ENCODE measurements around the gene MAZ. TPM values are rescaled to one million over a fixed set of nuclear protein-coding genes. Genes with fewer than 3 reads are reported as not detected.
"Not testable (repeated sequence)": the region's sequence is repeated elsewhere in the genome, so short reads cannot be mapped to it uniquely, and the experiment has no call there.

MAZ gene
- total RNA-seq, 3 donors from 2014 or later (not counting 1 experiment from before 2014, with no cell fraction given): 234 to 265 (median 252) TPM

DNA sequence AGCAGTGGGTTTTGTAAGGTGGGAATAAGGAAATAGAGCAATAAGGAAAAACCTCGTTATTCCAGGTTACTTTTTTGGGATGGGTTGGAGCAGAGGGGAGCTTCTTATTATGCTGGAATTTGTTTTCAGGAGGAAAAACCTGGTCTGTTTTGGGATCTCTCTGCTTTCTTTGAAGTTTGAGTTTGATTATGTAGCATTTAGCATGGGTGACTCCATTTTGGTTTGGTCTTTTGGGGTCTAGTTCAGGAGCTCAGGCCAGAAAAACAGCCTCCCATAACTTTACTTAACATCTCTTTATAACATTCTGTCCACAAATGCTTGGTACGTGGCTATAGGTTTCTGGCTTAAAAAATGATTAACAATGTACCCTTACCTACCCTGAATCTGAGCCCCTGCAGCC is 36.8 kb upstream of the MAZ start:
- ATAC-seq (no peak), DNase-seq (no peak)
- Histone ChIP-seq H3K4me3 (ENCODE audit: low read length) (no peak overlapping the region), H3K36me3 (ENCODE audit: control insufficient read depth, insufficient read depth, low read length) (no peaks in the 10 kb centered on the region), H3K9me3 (ENCODE audit: control insufficient read depth, insufficient read depth, low read length) (no peaks in the 10 kb centered on the region), H3K4me1 (ENCODE audit: control insufficient read depth, insufficient read depth, low read length) (no peaks in the 10 kb centered on the region), H3K27me3 (ENCODE audit: control insufficient read depth, insufficient read depth, low read length) (no peaks in the 10 kb centered on the region), H3K27ac (ENCODE audit: low read length) (no peak overlapping the region)
- no peaks in the 10 kb centered on the region for H3K9me3 Mint-ChIP-seq
- WGBS (ENCODE audit: insufficient coverage): 92% methylated on average over 2 of the region's 2 CpGs
- intact Hi-C loops (cut with micrococcal nuclease): no loop called here
- TF ChIP-seq, protein P1, sequence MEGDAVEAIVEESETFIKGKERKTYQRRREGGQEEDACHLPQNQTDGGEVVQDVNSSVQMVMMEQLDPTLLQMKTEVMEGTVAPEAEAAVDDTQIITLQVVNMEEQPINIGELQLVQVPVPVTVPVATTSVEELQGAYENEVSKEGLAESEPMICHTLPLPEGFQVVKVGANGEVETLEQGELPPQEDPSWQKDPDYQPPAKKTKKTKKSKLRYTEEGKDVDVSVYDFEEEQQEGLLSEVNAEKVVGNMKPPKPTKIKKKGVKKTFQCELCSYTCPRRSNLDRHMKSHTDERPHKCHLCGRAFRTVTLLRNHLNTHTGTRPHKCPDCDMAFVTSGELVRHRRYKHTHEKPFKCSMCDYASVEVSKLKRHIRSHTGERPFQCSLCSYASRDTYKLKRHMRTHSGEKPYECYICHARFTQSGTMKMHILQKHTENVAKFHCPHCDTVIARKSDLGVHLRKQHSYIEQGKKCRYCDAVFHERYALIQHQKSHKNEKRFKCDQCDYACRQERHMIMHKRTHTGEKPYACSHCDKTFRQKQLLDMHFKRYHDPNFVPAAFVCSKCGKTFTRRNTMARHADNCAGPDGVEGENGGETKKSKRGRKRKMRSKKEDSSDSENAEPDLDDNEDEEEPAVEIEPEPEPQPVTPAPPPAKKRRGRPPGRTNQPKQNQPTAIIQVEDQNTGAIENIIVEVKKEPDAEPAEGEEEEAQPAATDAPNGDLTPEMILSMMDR (IDR thresholded peaks at IDR 0.05): no peak
- peaks cover 0 to 2% of the 10 kb centered on the region in 2 donors for H3K27me3 Mint-ChIP-seq (ENCODE audit: low read depth in 2 of 2)
- H3K4me1 Mint-ChIP-seq: peaks cover 0 to under 1% of the 10 kb centered on the region in 2 donors
- H3K4me3 Mint-ChIP-seq: no peak overlapping the region
- no peaks in the 10 kb centered on the region for H3K36me3 Mint-ChIP-seq
- no peak overlapping the region for H3K27ac Mint-ChIP-seq

DNA sequence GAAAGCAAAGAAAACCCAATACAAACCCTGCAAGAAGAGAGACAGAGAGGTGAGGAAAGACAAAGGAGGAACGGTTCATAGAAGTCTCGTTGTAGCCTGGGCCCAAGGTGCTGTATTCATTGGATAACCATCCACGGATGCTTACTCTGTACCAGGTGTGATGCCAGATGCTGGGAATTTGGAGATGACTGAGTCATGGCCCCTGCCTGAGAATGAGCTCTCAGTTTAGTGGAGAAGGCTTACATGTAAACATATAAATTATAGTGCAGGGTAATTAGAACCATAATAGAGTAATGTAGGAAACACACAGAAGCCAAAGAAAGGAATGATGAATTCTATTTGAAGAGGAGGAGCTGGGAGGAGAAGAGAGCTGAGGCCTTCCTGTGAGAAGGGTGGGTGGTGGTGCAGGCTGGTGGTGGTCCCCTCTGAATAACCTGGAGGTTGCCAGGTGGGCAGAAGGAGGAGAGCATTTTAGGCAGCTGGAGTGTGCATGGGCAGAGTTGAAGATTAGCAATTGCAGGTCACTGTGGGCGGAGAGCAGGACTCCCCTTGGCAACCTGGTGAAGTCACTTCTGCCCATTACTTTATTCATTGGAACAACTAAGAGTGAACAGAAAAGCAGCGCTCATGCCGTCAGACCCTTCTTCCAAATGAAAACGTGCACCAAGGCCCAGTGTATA is 35.9 kb upstream of the MAZ start:
- WGBS (ENCODE audit: insufficient coverage): 83% methylated on average over 7 of the region's 7 CpGs
- TF ChIP-seq, protein P1 (IDR thresholded peaks at IDR 0.05): no peak
- no peaks in the 10 kb centered on the region for H3K36me3 Mint-ChIP-seq
- Histone ChIP-seq H3K4me1 (ENCODE audit: control insufficient read depth, insufficient read depth, low read length) (no peaks in the 10 kb centered on the region), H3K36me3 (ENCODE audit: control insufficient read depth, insufficient read depth, low read length) (no peaks in the 10 kb centered on the region), H3K9me3 (ENCODE audit: control insufficient read depth, insufficient read depth, low read length) (no peaks in the 10 kb centered on the region), H3K4me3 (ENCODE audit: low read length) (no peak overlapping the region), H3K27me3 (ENCODE audit: control insufficient read depth, insufficient read depth, low read length) (no peaks in the 10 kb centered on the region), H3K27ac (ENCODE audit: low read length) (no peak overlapping the region)
- intact Hi-C loops (cut with micrococcal nuclease): no loop called here
- DNase-seq (no peak), ATAC-seq (no peak)
- H3K4me3 Mint-ChIP-seq: no peak overlapping the region
- peaks cover 0 to 5% of the 10 kb centered on the region in 2 donors for H3K4me1 Mint-ChIP-seq
- no peaks in the 10 kb centered on the region for H3K9me3 Mint-ChIP-seq
- H3K27ac Mint-ChIP-seq: no peak overlapping the region
- no peaks in the 10 kb centered on the region for H3K27me3 Mint-ChIP-seq (ENCODE audit: low read depth in 2 of 2)

DNA sequence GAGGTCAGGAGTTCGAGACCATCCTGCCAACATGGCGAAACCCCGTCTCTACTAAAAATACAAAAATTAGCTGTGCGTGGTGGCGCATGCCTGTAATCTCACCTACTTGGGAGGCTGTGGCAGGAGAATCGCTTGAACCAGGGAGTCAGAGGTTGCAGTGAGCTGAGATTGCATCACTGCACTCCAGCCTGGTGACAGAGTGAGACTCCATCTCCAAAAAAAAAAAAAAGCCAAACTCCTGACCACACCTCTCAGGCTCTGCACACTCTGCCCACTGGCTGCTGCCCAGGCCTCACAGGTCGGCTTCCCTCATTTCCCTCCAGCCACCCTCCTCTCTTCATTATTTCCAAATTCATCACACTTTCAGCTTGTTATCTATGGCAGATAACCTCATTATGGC is 34.0 kb upstream of the MAZ start:
- H3K9me3 ChIP-seq (ENCODE audit: control insufficient read depth, insufficient read depth, low read length); H3K27me3 ChIP-seq (ENCODE audit: control insufficient read depth, insufficient read depth, low read length); DNase-seq; H3K27ac Mint-ChIP-seq; H3K36me3 Mint-ChIP-seq; H3K4me3 ChIP-seq (ENCODE audit: low read length); ATAC-seq; H3K27ac ChIP-seq (ENCODE audit: low read length); H3K27me3 Mint-ChIP-seq (ENCODE audit: low read depth in 2 of 2); H3K4me1 ChIP-seq (ENCODE audit: control insufficient read depth, insufficient read depth, low read length); H3K4me1 Mint-ChIP-seq; H3K4me3 Mint-ChIP-seq; intact Hi-C loops (cut with micrococcal nuclease); H3K36me3 ChIP-seq (ENCODE audit: control insufficient read depth, insufficient read depth, low read length); H3K9me3 Mint-ChIP-seq: not testable (repeated sequence)
- 94% methylated on average over 7 of the region's 7 CpGs for WGBS (ENCODE audit: insufficient coverage)

DNA sequence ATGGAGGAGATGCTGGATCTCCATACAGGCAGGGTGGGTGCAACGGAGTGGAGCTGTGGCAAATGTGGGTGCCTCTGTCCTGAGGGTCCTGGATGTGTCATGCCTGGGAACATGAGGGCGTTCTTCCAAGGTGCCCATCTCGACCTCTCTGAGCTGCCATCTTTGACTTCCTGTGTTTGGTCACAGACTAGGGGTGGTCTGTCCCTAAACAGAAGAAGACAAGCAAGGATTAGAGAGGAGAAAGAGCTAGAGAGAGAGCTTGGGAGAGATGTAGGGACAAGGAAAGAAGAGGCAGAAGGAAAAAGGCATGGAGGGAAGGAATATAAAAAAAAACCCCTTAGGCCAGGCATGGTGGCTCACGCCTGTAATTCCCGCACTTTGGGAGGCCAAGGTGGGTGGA is 31.6 kb upstream of the MAZ start:
- intact Hi-C loops (cut with micrococcal nuclease): no loop called here
- H3K27ac ChIP-seq (ENCODE audit: low read length): no peak overlapping the region
- Mint-ChIP-seq H3K27me3 (ENCODE audit: low read depth in 2 of 2) (no peaks in the 10 kb centered on the region), H3K4me3 (no peak overlapping the region), H3K4me1 (peaks cover 0 to 5% of the 10 kb centered on the region in 2 donors), H3K27ac (no peak overlapping the region), H3K36me3 (no peaks in the 10 kb centered on the region), H3K9me3 (no peaks in the 10 kb centered on the region)
- no peaks in the 10 kb centered on the region for H3K36me3 ChIP-seq (ENCODE audit: control insufficient read depth, insufficient read depth, low read length)
- ATAC-seq (no peak), DNase-seq (no peak)
- TF ChIP-seq, protein P1 (IDR thresholded peaks at IDR 0.05): no peak
- H3K27me3 ChIP-seq (ENCODE audit: control insufficient read depth, insufficient read depth, low read length): no peaks in the 10 kb centered on the region
- WGBS (ENCODE audit: insufficient coverage): 89% methylated on average over 5 of the region's 5 CpGs
- no peaks in the 10 kb centered on the region for H3K4me1 ChIP-seq (ENCODE audit: control insufficient read depth, insufficient read depth, low read length)
- no peak overlapping the region for H3K4me3 ChIP-seq (ENCODE audit: low read length)
- no peaks in the 10 kb centered on the region for H3K9me3 ChIP-seq (ENCODE audit: control insufficient read depth, insufficient read depth, low read length)

All from natural killer cell (primary cell).